Measurements from ENCODE around the gene PRDX5. TPM values are rescaled to one million over a fixed set of nuclear protein-coding genes. Genes with fewer than 3 reads are reported as not detected.

The PRDX5 gene
- total and polyA plus RNA-seq, 4 donors, result 66.8 to 201 (median 135) TPM

DNA sequence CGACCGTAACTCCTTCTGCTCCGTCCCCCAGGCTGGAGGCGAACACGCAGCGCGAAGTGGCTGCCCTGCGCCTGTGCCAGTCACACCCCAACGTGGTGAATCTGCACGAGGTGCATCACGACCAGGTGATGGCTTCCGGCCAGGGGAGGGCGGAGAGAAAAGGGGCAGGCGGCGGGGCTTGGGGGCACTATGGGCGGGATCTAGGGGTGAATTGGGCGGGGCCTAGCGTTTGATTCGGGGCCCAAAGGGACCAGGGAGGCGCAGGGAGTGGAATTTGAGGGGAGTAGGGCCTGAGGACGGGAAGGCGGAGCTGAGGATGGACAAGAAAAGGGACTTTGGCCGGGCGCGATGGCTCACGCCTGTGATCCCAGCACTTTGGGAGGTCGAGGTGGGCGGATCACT is 50.8 kb downstream of the PRDX5 start:
- DNase-seq (ENCODE audit: low spot score), result no peak
- no peaks in the 10 kb centered on the region for H3K27me3 ChIP-seq (ENCODE audit: control insufficient read depth in 4 of 4, insufficient read depth in 4 of 4, low read length in 3 of 4)
- 94% methylated on average over 28 of the region's 28 CpGs for WGBS
- H3K9me3 ChIP-seq (ENCODE audit: control insufficient read depth in 4 of 4, low read length in 3 of 4), result no peaks in the 10 kb centered on the region
- H3K36me3 ChIP-seq (ENCODE audit: control insufficient read depth in 4 of 4, insufficient read depth in 3 of 4, low read depth in 1 of 4, low read length in 3 of 4), result peaks cover 17 to 30% (median 23%) of the 10 kb centered on the region in 4 donors
- H3K9ac ChIP-seq (ENCODE audit: low read depth in 1 of 2, low read length in 2 of 2), result no peak overlapping the region
- H3K4me3 ChIP-seq (ENCODE audit: low read depth in 1 of 3, low read length in 3 of 3), result no peak overlapping the region
- no peak overlapping the region for H3K27ac ChIP-seq (ENCODE audit: low read depth in 1 of 2, low read length in 2 of 2)
- no peaks in the 10 kb centered on the region for H3K4me1 ChIP-seq (ENCODE audit: control insufficient read depth in 4 of 4, insufficient read depth in 4 of 4, low read length in 3 of 4)
- TF ChIP-seq ATF3 (IDR thresholded peaks at IDR 0.05) (no peak), REST (IDR thresholded peaks at IDR 0.05) (no peak), GABPA (IDR thresholded peaks at IDR 0.05 in 1 of 2, conservative IDR thresholded peaks at IDR 0.05 in 1 of 2) (no peak), YY1 (IDR thresholded peaks at IDR 0.05) (no peak), TAF1 (conservative IDR thresholded peaks at IDR 0.05) (no peak), MAX (IDR thresholded peaks at IDR 0.05) (no peak), EGR1 (IDR thresholded peaks at IDR 0.05; ENCODE audit: low read depth in 2 of 2) (no peak), HNF4A (conservative IDR thresholded peaks at IDR 0.05) (no peak), RAD21 (IDR thresholded peaks at IDR 0.05) (no peak), FOXA2 (IDR thresholded peaks at IDR 0.05) (no peak), NR2F2 (IDR thresholded peaks at IDR 0.05) (no peak), RXRA (IDR thresholded peaks at IDR 0.05) (no peak), JUND (IDR thresholded peaks at IDR 0.05) (no peak), HNF4G (IDR thresholded peaks at IDR 0.05) (no peak), ZBTB33 (IDR thresholded peaks at IDR 0.05) (no peak), FOXA1 (IDR thresholded peaks at IDR 0.05) (no peak), SP1 (IDR thresholded peaks at IDR 0.05) (no peak)
- TF ChIP-seq, protein P1, sequence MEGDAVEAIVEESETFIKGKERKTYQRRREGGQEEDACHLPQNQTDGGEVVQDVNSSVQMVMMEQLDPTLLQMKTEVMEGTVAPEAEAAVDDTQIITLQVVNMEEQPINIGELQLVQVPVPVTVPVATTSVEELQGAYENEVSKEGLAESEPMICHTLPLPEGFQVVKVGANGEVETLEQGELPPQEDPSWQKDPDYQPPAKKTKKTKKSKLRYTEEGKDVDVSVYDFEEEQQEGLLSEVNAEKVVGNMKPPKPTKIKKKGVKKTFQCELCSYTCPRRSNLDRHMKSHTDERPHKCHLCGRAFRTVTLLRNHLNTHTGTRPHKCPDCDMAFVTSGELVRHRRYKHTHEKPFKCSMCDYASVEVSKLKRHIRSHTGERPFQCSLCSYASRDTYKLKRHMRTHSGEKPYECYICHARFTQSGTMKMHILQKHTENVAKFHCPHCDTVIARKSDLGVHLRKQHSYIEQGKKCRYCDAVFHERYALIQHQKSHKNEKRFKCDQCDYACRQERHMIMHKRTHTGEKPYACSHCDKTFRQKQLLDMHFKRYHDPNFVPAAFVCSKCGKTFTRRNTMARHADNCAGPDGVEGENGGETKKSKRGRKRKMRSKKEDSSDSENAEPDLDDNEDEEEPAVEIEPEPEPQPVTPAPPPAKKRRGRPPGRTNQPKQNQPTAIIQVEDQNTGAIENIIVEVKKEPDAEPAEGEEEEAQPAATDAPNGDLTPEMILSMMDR (IDR thresholded peaks at IDR 0.05; ENCODE audit: low read depth, low read length, missing input control), result no peak
